AML-193 (cell line): ENCODE data around the gene PSMB9.

ENCODE experiments used
- DNase-seq, 2 experiments: peaks; one replicate each; lab custom pipeline; 2025; lab: John Stamatoyannopoulos, UW

Gene PSMB9

DNA sequence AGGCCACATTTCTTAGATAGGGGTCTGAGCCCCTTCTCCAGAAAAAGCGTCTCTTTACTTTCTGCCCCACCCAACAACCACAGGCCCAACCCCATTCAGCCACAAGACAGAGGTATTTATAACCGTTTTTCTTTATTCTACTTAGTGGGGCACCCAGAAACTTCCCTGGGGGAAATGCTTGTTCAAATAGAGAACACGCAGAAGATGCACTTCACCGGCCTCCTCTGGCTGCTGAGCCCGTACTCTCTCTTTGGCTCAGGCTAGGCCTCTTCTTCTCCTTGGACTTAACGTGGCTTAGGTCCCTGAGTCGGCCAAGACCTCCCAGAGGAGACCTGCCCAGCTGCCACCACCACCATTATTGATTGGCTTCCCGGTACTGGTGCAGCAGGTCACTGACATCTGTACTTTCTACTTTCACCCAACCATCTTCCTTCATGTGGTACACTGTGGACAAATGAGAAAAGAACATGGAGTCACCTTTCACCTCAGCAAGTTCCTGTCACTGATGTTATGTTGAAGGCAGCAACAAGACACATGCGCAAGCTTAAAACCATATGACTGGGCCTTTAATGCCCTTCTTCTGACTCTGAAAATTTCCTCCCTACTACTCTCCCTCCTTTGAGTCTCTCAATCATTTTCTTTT is 13.3 kb upstream of the PSMB9 start:
- no peak for DNase-seq

DNA sequence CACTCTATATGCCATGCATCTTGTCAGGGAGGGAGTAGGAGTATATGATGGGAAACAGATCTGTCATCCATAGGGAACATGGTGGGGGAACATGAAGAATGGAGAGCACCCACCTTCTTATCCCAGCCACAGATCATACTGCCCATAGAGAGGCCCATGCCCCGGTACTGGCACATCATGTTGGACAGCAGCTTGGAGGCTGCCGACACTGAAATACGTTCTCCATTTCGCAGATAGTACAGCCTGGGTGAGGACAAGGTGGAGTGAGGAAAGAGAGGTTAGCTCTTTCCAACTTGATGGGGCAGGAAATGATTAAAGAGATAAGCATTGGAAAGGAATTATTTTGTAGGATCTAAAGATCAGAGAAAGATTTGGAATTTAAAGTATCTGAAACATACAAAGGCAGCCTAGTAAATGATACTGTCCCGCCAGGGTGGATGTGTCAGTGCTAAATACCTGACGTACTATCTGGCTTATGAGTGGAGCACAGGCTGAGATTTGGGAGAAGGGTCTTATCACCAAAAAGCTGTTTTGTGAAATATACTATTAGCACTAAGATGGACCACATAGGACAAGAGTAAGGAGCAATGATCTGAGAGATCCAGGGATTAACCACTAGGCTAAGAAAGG is 11.9 kb upstream of the PSMB9 start:
- DNase-seq = no peak

DNA sequence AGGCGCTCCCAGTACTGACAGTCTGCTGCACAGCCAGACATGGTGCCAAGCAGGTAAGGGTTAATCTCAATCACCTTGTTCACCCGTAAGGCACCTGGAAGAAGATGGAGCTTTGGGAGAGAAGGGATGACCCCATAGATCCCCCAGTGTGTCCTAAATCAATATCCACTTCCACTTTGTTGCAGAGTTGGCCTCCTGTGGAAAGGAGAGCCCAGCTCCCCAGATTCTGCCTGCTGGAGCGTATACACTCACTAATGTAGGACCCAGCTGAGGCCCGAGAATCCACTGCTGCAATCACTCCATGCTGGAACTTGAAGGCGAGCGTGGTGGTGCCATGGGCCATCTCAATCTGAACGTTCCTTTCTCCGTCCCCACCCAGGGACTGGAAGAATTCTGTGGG is 11.3 kb upstream of the PSMB9 start:
- DNase-seq = no peak

DNA sequence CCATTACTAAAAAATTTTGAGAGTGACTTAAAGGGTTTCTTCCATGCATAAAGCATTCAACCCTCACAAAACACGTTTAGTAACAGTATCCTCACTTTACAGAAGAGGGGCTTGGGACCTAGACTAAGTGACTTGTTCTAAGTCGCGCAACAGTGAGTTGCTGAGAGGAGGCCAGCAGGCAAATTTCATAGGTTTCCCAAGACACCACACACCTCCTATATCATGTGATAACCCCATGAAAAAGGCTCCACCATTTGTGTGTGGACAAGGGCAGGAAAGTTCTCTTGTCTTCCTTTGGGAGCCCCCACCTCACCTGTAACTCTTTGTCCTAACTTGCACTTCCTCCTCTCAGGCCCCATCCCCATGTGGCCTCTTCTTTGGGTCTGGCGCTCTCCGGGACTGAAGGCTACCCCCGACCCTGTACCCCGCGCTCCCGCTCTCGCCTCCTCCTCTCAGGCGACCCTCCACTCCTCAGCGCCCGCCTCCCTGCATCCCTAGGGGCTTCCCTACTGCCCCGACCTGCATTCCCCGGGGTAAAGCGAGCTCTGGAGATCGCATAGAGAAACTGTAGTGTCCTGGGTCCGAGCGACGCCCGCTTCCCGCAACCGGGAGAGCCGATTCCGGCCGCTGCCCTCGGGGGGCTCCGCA is 10.5 kb upstream of the PSMB9 start:
- DNase-seq = peak; percentile 16 to 22

DNA sequence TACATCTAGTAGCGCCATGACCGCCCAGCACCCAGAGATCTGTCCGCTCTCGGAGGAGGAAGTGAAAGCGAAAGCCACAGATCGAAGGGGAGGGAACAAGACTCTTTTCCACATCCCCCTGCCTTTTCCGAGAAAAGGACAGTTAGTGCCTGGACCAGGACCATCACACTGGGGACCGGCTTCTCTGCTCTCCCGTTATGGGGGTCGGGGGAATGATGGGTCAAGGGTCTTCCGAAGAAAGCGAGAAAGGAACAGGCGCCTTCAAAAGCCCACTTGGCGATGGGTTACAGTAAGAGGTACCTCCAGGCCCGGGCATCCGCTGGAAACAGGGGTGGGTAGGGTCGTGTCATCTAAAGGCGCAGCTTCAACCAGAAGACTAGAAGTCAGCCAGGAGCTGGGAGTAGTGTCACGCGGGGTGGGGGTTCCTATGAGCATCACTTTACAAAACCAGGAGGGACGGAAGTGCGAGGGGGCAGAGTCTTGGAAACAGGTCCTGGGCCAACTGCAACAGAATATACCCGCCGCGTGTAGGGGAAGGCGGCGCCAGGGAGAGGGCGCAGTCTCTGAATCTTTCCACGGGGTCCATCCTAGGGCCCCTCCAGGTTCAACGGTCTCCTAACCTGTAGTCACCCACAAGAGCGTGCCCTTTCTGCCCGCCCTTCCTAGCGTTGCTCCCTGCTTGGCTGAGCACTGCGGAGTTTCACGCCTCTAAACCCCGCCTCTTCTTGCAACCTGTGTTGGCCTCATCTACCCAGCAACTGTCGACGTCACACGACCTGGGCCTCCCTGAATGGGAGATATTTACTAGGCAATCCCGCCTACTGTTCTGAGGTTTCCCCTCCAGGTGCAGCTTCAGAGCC is 9.8 kb upstream of the PSMB9 start, which contains the start of gene PSMB8:
PSMB8 (minus strand) TSS at position 69 of the 860 bp plus-strand sequence; CDS start at position 18, 51 bp downstream.
- DNase-seq = peak; percentile 98

DNA sequence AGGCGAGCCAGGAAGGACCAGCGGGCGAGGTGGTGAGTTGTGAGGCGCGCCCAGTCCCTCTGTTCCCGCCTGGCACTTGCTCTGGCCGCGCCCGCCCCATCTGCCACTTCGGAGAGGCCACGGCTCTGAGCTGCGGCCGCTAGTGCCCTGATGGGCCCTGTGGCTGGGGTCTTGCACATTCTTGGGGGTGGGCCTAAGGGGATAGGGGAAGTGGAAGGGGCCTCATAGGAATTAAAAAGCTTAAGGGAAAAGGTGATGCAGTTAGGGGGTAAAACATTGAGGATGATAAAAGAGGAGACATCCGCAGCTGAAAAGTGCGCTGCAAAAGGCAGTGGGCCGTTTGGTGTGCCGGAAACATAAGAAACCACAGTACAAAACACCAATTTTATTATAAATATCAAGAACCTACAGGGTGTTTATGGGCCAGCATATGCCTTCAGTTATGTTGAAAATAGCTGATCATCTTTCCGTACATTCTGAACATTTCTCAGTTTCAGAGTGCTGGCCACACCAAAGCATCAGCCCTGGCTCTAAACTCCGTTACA is 9.1 kb upstream of the PSMB9 start:
- DNase-seq = no peak

DNA sequence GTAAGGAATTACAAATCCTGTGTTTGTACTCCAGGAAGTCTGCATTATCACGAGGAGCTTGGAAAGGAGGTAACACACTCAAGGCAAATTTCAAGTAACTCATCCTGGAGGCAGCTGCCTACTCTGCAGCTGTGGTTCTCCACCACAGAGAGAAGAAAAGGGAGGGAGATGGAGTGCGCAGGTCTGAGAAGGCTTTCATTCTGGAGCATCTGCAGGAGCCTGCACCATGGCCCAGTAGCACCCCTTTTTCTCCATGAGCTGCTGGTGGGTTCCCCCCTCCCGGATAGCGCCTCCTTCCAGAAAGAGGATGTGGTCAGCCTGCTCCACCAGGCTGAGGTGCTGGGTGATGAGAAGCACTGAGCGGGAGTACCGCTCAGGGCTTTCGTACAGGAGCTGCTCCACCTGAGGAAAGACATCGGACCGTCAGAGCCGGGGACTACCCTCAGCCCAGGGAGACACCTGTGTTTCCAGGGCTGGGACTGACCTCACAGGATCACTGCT is 8.6 kb upstream of the PSMB9 start:
- DNase-seq = peak; percentile 68 to 77

DNA sequence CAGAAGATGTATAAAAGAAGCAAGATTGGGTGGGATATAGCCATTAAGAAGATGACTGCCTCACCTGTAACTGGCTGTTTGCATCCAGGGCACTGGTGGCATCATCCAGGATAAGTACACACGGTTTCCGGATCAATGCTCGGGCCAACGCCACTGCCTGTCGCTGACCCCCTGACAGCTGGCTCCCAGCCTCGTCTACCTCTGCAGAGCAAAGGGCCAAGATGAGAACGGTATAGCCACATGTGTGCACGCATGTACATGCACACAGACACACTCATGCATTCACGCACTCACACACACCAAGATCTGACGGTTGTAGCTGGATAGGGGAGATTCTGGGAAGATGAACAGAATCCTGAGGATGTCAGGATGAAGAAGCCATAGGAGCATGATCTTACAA is 7.0 kb upstream of the PSMB9 start:
- DNase-seq = no peak

DNA sequence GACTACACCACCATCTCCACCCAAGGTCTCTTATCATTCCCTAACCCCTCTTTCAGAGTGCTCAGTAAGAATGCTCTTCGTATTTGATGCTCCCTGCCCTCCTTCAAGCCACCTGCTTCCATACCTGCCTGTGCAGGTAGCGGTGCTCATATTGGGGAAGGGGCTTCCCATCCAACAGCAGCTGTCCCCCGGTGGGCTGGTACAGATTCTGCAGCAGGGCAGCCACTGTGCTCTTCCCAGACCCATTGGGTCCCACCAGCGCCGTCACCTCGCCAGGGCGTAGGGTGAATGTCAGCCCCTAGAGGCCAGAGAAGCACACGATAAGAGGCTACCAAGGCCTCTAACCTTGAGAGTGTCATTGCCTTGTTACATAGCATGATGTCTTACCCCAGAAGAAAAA is 6.2 kb upstream of the PSMB9 start:
- no peak for DNase-seq

DNA sequence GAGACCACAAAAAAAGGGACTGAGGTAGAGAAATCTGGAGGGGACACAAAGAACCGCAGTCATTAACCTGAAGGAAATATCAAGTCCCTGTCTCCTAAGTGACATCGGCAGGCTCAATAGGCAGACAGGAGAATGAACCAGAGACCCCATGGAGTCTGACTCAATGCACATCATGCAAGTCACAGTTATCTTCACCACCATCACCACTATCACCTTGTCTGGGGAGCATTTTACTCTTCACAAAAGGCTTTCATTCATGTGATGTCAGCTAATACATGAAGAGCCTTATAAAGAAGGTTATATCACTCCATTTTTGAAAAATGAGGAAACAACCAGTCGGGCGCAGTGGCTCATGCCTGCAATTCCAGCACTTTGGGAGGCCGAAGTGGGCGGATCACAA is 4.9 kb upstream of the PSMB9 start:
- DNase-seq = no peak

DNA sequence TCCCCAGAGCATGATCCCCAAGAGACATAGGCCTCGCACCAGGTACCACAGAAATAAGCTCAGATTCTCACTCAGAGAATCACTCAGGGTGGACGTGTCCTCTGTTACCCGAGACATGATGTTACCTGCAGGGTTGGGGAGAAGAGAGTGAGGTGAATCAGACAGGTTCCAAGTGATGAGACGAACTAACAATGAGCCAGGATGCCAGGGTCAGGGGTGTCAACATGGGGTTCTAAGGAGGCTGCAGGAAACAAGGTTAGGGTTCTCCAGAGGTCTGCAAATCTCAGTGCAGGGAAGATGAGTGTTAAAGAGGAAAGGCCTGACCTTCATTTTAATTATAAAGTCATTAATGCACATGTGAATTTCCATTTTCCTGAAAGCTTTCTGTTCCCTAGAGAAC is 3.0 kb upstream of the PSMB9 start:
- no peak for DNase-seq

DNA sequence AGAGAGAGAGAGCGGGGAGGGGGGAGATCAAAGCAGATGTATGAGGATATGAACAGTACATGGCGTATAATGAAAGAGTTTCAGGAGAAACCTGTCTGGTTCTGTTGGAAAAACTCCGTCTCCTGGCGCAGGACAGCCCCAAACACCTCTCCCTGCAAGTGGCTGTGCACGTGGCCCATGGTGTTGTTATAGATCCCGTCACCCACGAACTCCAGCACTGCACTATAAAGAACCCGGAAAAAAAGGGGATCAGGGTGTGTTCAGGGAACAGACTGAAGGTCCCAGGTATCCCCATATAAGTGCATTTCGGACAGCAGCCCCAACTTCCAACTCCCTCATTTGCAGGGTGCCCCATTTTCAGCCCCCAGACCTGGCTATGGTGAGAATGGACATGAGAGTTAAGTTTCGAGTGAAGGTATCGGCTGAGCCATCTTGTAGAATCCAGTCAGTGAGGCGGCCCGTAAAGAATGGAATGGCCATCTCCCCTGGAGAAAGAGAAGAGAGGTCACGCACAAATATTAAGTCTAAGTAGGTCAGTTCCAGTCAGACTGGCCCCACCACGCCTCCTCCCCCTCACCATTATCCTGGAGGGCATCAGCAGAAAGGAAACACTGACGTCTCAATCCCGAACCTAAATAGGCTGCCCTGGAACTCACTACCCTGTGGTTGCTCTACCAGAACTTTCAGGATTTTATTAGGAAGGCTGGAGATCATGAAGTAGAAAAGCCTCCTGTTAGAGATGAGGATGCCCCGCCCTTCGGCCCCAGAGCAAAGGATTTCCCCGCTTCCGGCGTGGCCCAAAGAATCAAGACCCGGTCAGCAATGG is 1.8 kb upstream of the PSMB9 start:
- no peak for DNase-seq

DNA sequence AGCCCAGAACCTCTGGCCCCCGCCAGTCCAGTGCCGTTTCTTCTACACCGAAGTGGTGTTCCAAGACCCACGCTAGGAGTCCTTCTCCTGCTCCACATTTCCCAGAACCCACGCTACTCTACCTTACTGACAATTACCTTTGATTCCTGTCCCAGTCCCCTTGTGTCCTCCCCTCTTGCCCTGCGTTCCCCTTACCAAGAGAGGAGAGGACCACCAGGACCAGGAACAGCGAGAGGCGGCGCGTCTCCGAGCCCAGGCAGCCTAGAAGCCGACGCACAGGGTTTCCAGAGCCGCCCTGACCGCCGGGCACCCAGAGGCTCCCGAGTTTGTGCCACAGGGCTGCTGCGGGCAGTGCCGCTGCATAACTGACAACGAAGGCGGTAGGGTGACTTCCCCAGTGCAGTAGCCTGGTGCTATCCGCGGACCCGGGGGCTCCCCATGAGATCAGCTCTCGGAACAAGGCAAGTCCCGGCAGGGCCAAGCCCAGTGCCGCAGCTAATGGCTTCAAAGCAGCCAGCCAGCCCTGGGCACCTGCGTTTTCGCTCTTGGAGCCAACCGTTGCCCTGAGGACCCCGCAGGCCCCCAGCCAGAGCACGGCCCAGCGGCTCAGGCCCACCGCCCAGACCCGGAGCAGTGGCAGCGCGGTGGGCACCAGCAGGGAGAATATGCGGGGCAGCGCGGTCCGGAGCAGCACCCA is 1.0 kb upstream of the PSMB9 start:
- DNase-seq = peak; percentile 23 to 40

DNA sequence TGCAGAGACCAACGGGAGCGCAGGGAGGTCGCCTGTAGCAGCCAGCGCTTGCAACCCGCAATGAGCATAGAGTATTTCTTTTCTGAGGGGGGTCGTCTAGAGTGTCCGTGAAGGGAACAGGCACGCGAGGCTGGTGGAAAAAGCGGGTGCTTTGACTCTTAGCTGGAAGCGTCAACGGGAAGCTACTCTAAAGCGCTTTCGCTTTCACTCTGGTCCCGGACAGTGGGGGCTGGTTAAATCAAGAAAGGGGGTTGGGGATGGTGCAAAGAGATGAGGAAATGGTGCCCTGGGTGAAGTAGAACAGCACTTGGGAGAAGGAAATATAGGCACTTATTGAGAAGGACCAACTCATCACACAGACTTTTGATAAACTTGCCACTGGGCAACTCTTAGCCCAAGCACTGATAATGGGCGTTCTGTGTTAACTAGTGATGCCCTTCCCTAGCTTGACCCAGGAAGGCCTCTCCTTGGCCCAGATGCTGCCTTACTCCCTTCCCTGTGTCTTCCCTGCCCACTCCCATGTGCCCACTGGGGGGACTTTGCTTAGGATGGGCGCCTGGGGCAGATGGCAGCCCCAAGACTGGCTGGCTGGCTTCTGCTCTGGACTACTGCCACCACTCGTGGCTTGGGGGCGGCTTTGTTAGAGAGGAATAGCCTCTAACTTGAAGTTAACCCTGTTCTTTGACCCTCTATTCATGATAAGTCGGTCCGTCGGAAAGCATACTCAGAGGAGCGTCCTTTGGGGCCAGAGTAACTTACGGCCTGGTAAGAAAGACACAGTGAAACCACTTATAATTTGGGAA is 585 bp downstream of the PSMB9 start:
- peak; percentile 42 to 49 for DNase-seq

DNA sequence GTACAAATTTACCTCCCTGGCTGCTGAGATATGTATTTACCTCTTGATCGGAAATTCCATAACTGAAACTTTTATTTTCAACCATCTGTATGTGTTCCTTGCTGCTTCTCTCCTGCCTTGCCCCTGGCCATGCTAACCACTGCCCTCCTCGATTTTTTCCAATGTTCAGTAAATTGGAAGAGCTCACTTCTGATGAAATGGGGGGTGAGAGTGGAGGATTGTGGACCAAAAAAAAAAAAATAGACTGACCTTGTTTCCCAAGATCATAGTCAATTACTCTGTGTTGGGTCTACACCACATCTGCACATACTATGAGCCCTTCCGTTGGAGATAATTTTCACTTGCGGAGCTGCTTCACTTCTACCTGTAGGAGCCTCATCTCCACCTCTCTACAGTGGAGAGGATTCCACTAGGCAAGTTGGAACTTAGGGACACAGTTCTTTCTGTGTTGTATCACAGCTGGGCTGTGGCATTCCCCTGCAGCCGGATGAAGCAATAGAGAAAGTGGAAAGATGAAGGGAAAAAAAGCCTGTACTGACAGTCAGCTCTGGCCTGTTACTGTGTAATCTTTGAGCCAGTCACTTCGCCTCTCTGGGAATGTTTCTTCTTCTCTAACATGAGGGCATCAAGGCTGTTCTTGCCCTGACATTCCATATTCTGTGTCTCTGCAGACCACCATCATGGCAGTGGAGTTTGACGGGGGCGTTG is 1.6 kb downstream of the PSMB9 start:
- no peak for DNase-seq

DNA sequence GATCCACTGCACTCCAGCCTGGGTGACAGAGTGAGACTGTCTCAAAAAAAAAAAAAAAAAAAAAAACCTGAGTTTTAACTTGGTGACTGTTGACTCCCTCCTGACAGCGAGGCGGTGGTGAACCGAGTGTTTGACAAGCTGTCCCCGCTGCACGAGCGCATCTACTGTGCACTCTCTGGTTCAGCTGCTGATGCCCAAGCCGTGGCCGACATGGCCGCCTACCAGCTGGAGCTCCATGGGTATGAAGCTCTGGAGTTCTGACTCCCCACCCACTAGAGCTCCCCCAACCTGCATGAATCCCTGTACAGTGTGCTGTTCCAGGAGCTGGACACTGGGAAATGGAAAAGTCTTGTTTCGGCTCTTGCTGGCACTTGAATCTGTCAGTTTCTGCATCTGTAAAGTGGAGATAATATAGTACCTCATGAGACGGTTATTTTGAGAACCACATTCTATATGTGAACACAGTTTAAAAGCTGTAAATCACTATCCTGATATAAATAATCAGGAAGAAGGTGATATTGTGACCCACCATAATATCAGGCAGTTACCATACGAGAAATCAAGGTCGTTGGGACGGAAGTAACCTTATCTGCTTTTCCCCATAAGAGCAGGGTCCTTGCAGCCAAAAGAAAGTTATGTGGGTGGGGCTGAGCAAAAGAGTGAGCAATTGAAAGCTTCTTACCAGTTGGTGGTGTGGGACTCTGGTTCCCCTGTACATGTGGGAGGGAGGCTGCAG is 3.3 kb downstream of the PSMB9 start:
- DNase-seq = no peak

DNA sequence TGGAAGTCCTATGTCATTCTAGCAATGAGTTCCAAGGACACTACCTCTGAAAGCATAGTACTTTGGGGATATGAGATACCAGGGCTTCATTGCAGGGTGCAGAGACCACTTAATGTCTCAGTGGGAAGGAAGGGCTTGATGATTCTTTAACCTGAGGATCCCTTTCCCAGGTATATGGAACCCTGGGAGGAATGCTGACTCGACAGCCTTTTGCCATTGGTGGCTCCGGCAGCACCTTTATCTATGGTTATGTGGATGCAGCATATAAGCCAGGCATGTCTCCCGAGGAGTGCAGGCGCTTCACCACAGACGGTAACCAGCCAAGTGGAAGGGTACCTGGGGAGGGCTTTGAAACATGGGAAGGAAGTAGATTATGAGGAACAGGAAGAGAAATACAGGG is 4.2 kb downstream of the PSMB9 start:
- DNase-seq = no peak

DNA sequence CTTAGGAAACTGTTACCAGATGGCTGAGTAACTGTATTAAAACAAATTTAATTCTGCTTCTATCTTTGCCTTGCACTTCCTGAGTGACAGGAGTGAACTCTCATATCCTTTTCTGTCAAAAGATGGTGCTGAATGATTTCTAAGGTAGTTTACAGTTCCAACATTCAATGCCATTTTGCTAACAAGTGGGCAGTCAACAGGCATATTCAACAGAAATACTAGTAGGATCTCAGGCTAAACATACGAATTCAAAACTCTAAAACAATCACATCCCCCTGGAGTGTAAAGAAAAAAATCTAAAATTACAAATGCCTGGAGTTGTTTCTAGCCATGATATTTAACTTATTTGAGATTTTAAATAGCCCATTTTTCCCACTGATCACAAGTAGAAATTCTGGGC is 6.7 kb downstream of the PSMB9 start:
- no peak for DNase-seq
